H9 (cell line): ENCODE results near the gene MAOA. TPM values are rescaled to one million over a fixed set of nuclear protein-coding genes. Genes with fewer than 3 reads are reported as not detected.

Source experiments
- DNase-seq: peaks from one replicate; pipeline ENCODE4 v3.0.0-alpha.2; 2017
- H2AFZ ChIP-seq: one replicate; pipeline ENCODE4 v1.6.1; 2013; ENCODE audit warnings: mild to moderate bottlenecking, low read length, control low read depth, moderate library complexity
- H2AK5ac ChIP-seq: 2 replicates; pipeline ENCODE4 v1.6.1; 2013; ENCODE audit warnings: low read length, control low read depth, mixed read lengths; ENCODE audit not compliant: insufficient read length
- H2BK120ac ChIP-seq: one replicate; pipeline ENCODE4 v1.6.1; 2013; ENCODE audit warnings: low read depth, mild to moderate bottlenecking, low read length, control low read depth, inconsistent platforms; ENCODE audit not compliant: poor library complexity, severe bottlenecking
- H2BK12ac ChIP-seq: 2 replicates; pipeline ENCODE4 v1.6.1; 2013; ENCODE audit warnings: low read length, control low read depth, mixed read lengths, low read depth; ENCODE audit not compliant: insufficient read length
- H2BK15ac ChIP-seq: 2 replicates; pipeline ENCODE4 v1.6.1; 2013; ENCODE audit warnings: low read depth, low read length, control low read depth
- H2BK20ac ChIP-seq: one replicate; pipeline ENCODE4 v1.6.1; 2013; ENCODE audit warnings: low read depth, mild to moderate bottlenecking, low read length, control low read depth, inconsistent platforms; ENCODE audit not compliant: poor library complexity, severe bottlenecking
- H2BK5ac ChIP-seq: 2 replicates; pipeline ENCODE4 v1.6.1; 2013; ENCODE audit warnings: low read length, control low read depth, mixed read lengths; ENCODE audit not compliant: insufficient read length
- H3K14ac ChIP-seq: 2 replicates; pipeline ENCODE4 v1.6.1; 2013; ENCODE audit warnings: low read length, control low read depth; ENCODE audit not compliant: insufficient read depth
- H3K18ac ChIP-seq: 2 replicates; pipeline ENCODE4 v1.6.1; 2013; ENCODE audit warnings: low read depth, mild to moderate bottlenecking, mixed read lengths, low read length, control low read depth; ENCODE audit not compliant: insufficient read length
- H3K23ac ChIP-seq: 2 replicates; pipeline ENCODE4 v1.6.1; 2013; ENCODE audit warnings: low read length, control low read depth, mixed read lengths, low read depth; ENCODE audit not compliant: insufficient read length
- H3K23me2 ChIP-seq: 2 replicates; pipeline ENCODE4 v1.6.1; 2013; ENCODE audit warnings: low read depth, mild to moderate bottlenecking, mixed read lengths, low read length, control low read depth; ENCODE audit not compliant: insufficient read length, poor library complexity, severe bottlenecking
- H3K27ac ChIP-seq: 2 replicates; pipeline ENCODE4 v1.5.1; 2013; ENCODE audit warnings: low read length, control low read depth, mixed read lengths, low read depth; ENCODE audit not compliant: insufficient read length
- H3K27me3 ChIP-seq: 2 replicates; pipeline ENCODE4 v1.6.1; 2013; ENCODE audit warnings: low read length, control low read depth, inconsistent platforms; ENCODE audit not compliant: insufficient read depth
- H3K4ac ChIP-seq: 2 replicates; pipeline ENCODE4 v1.6.1; 2013; ENCODE audit warnings: low read depth, mild to moderate bottlenecking, control low read depth, inconsistent platforms, low read length, moderate library complexity
- H3K4me1 ChIP-seq: 2 replicates; pipeline ENCODE4 v1.6.1; 2013; ENCODE audit warnings: low read length, control low read depth, inconsistent platforms; ENCODE audit not compliant: insufficient read depth
- H3K4me2 ChIP-seq: 2 replicates; pipeline ENCODE4 v1.6.1; 2013; ENCODE audit warnings: low read length, control low read depth, mixed read lengths; ENCODE audit not compliant: insufficient read length, insufficient read depth
- H3K56ac ChIP-seq: 2 replicates; pipeline ENCODE4 v1.6.1; 2013; ENCODE audit warnings: low read depth, mild to moderate bottlenecking, mixed read lengths, low read length, control low read depth; ENCODE audit not compliant: insufficient read length
- H3K79me1 ChIP-seq: 2 replicates; pipeline ENCODE4 v1.6.1; 2013; ENCODE audit warnings: low read depth, mild to moderate bottlenecking, moderate library complexity, low read length, control low read depth, inconsistent platforms; ENCODE audit not compliant: insufficient read depth, poor library complexity, severe bottlenecking
- H3K79me2 ChIP-seq: 2 replicates; pipeline ENCODE4 v1.6.1; 2013; ENCODE audit warnings: low read length, control low read depth, inconsistent platforms; ENCODE audit not compliant: insufficient read depth
- H3K9ac ChIP-seq: 2 replicates; pipeline ENCODE4 v1.6.1; 2013; ENCODE audit warnings: low read length, control low read depth, mixed read lengths; ENCODE audit not compliant: insufficient read length; ENCODE audit errors: extremely low read depth
- H3K9me3 ChIP-seq: one replicate; pipeline ENCODE4 v1.6.1; 2013; ENCODE audit warnings: low read depth, low read length, inconsistent platforms; ENCODE audit not compliant: control insufficient read depth
- H3T11ph ChIP-seq: one replicate; pipeline ENCODE4 v1.6.1; 2013; ENCODE audit warnings: mild to moderate bottlenecking, low read length, control low read depth, inconsistent platforms
- H4K20me1 ChIP-seq: one replicate; pipeline ENCODE4 v1.6.1; 2013; ENCODE audit not compliant: control insufficient read depth, insufficient read length, insufficient read depth
- H4K5ac ChIP-seq: 2 replicates; pipeline ENCODE4 v1.6.1; 2013; ENCODE audit warnings: low read depth, mild to moderate bottlenecking, mixed read lengths, low read length, control low read depth; ENCODE audit not compliant: insufficient read length
- H4K8ac ChIP-seq: replicated peaks from 2 replicates; pipeline ENCODE4 v1.6.1; 2013; ENCODE audit warnings: low read length, control low read depth, mixed read lengths, low read depth; ENCODE audit not compliant: insufficient read length
- H4K91ac ChIP-seq: 2 replicates; pipeline ENCODE4 v1.6.1; 2013; ENCODE audit warnings: low read depth, mild to moderate bottlenecking, moderate library complexity, mixed read lengths, low read length, control low read depth; ENCODE audit not compliant: insufficient read length
- H3K27ac Mint-ChIP-seq, 3 experiments: 2 replicates in 2 of 3; 3 replicates in 1 of 3; pipeline ENCODE4 v1.8.0; 2020 to 2021; ENCODE audit warnings: mixed read lengths in 3 of 3, mild to moderate bottlenecking in 1 of 3, moderate library complexity in 1 of 3
- H3K27me3 Mint-ChIP-seq: 2 replicates; pipeline ENCODE4 v1.8.0; 2021; ENCODE audit warnings: low read depth, mild to moderate bottlenecking, moderate library complexity, mixed read lengths
- H3K36me3 Mint-ChIP-seq, 3 experiments: 2 replicates in 2 of 3; 3 replicates in 1 of 3; pipeline ENCODE4 v1.8.0; 2020 to 2021; ENCODE audit warnings: low read depth in 3 of 3, mixed read lengths in 3 of 3; ENCODE audit not compliant: insufficient read depth in 1 of 3
- H3K4me1 Mint-ChIP-seq, 2 experiments: 2 replicates each; pipeline ENCODE4 v1.8.0; 2020; ENCODE audit warnings: mixed read lengths in 2 of 2
- H3K4me3 Mint-ChIP-seq, 2 experiments: 2 replicates in 1 of 2; 3 replicates in 1 of 2; pipeline ENCODE4 v1.8.0; 2020 to 2021; ENCODE audit warnings: mild to moderate bottlenecking in 2 of 2, mixed read lengths in 2 of 2, moderate library complexity in 1 of 2
- H3K9me3 Mint-ChIP-seq, 2 experiments: 2 replicates in 1 of 2; 3 replicates in 1 of 2; pipeline ENCODE4 v1.8.0; 2020; ENCODE audit warnings: mild to moderate bottlenecking in 2 of 2, mixed read lengths in 2 of 2, moderate library complexity in 1 of 2
- WGBS: extraction: QIAGEN DNeasy Blood & Tissue Kit; methylation state at CpG from one replicate; pipeline ENCODE4 v1.1.7; 2013; ENCODE audit warnings: missing lambda C conversion rate, low lambda C conversion rate, mixed read lengths; ENCODE audit not compliant: insufficient read length; ENCODE audit errors: extremely low coverage; 5-methylcytosine and 5-hydroxymethylcytosine counted together
- total RNA-seq: library from RNA; stranded (reverse); gene quantifications from 2 replicates; pipeline ENCODE4 v1.2.1, GENCODE V29; 2021
- TF ChIP-seq, protein P1 (sequence below): fragments of 200-600 bp; sonication (generic); conservative IDR thresholded peaks from 3 replicates; pipeline ENCODE4 v1.8.0; 2021; ENCODE audit warnings: antibody characterized with exemption, mild to moderate bottlenecking

Gene MAOA
- total RNA-seq, 1 experiment from 2014 or later: 0.28 TPM

DNA sequence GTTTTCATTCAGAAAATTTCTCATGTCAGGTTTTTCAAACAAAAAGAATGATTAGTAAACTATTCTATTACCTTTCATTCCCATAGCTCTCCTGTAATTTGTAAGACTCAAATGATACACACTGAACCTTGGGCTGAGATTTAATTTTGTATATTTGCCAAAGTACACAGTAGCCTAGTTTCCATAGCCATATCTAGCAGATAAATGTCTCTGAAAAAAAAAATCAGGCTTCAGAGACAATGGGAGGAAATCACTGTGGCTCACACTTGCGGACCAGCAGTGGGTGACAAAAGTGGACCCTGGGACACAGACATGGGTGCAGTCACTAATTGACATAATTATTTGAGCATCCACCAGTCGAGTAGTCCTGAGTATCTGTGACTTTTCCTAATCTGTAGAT, 46.6 kb downstream of the MAOA start:
- Histone ChIP-seq H3K79me1 (no peaks in the 10 kb centered on the region), H2AK5ac (no peak overlapping the region), H2AFZ (no peak overlapping the region), H3K79me2 (no peaks in the 10 kb centered on the region), H2BK12ac (no peak overlapping the region), H3K4me2 (no peak overlapping the region), H3K23ac (no peak overlapping the region), H3K14ac (no peak overlapping the region), H2BK20ac (no peak overlapping the region), H3K4me1 (no peaks in the 10 kb centered on the region), H3K27me3 (no peaks in the 10 kb centered on the region), H3K56ac (no peak overlapping the region), H3T11ph (no peak overlapping the region), H4K5ac (no peak overlapping the region), H3K9me3 (no peaks in the 10 kb centered on the region), H4K91ac (no peak overlapping the region), H2BK15ac (no peak overlapping the region), H3K23me2 (no peaks in the 10 kb centered on the region), H3K18ac (no peak overlapping the region), H3K4ac (no peak overlapping the region), H4K8ac (no peak overlapping the region), H4K20me1 (no peaks in the 10 kb centered on the region), H3K9ac (no peak overlapping the region), H3K27ac (no peak overlapping the region), H2BK120ac (no peak overlapping the region), H2BK5ac (no peak overlapping the region)
- DNase-seq: no peak
- Mint-ChIP-seq H3K36me3 (no peaks in the 10 kb centered on the region), H3K4me1 (peaks cover 4 to 9% of the 10 kb centered on the region in 2 experiments), H3K4me3 (no peak overlapping the region), H3K27ac (no peak overlapping the region), H3K9me3 (peaks cover 50 to 52% of the 10 kb centered on the region in 2 experiments), H3K27me3 (peaks cover 1% of the 10 kb centered on the region; the same call in 1 of the 2 replicates)
- TF ChIP-seq, protein P1, sequence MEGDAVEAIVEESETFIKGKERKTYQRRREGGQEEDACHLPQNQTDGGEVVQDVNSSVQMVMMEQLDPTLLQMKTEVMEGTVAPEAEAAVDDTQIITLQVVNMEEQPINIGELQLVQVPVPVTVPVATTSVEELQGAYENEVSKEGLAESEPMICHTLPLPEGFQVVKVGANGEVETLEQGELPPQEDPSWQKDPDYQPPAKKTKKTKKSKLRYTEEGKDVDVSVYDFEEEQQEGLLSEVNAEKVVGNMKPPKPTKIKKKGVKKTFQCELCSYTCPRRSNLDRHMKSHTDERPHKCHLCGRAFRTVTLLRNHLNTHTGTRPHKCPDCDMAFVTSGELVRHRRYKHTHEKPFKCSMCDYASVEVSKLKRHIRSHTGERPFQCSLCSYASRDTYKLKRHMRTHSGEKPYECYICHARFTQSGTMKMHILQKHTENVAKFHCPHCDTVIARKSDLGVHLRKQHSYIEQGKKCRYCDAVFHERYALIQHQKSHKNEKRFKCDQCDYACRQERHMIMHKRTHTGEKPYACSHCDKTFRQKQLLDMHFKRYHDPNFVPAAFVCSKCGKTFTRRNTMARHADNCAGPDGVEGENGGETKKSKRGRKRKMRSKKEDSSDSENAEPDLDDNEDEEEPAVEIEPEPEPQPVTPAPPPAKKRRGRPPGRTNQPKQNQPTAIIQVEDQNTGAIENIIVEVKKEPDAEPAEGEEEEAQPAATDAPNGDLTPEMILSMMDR: no peak
- WGBS: no CpG with 5 or more reads among the region's 2 CpGs
